HUES6 (cell line): ENCODE data around the gene TMEM273.

Experiments used
- H3K27ac ChIP-seq: 2 replicates; pipeline ENCODE4 v1.7.0; 2013; ENCODE audit warnings: low read depth, mild to moderate bottlenecking, low read length, inconsistent platforms
- H3K27me3 ChIP-seq: 2 replicates; pipeline ENCODE4 v1.6.1; 2013; ENCODE audit warnings: low read length; ENCODE audit not compliant: control insufficient read depth, insufficient read depth
- H3K36me3 ChIP-seq: 2 replicates; pipeline ENCODE4 v1.6.1; 2013; ENCODE audit warnings: low read length; ENCODE audit not compliant: control insufficient read depth, insufficient read depth
- H3K4me1 ChIP-seq: 2 replicates; pipeline ENCODE4 v1.6.1; 2013; ENCODE audit warnings: low read length; ENCODE audit not compliant: control insufficient read depth, insufficient read depth
- H3K4me3 ChIP-seq: 2 replicates; pipeline ENCODE4 v1.5.1; 2013; ENCODE audit warnings: low read depth, low read length
- H3K9ac ChIP-seq: one replicate; pipeline ENCODE4 v1.6.1; 2013; ENCODE audit warnings: mild to moderate bottlenecking, low read length
- H3K9me3 ChIP-seq: 2 replicates; pipeline ENCODE4 v1.6.1; 2013; ENCODE audit warnings: low read depth, low read length; ENCODE audit not compliant: control insufficient read depth, insufficient read depth

TMEM273 gene

DNA sequence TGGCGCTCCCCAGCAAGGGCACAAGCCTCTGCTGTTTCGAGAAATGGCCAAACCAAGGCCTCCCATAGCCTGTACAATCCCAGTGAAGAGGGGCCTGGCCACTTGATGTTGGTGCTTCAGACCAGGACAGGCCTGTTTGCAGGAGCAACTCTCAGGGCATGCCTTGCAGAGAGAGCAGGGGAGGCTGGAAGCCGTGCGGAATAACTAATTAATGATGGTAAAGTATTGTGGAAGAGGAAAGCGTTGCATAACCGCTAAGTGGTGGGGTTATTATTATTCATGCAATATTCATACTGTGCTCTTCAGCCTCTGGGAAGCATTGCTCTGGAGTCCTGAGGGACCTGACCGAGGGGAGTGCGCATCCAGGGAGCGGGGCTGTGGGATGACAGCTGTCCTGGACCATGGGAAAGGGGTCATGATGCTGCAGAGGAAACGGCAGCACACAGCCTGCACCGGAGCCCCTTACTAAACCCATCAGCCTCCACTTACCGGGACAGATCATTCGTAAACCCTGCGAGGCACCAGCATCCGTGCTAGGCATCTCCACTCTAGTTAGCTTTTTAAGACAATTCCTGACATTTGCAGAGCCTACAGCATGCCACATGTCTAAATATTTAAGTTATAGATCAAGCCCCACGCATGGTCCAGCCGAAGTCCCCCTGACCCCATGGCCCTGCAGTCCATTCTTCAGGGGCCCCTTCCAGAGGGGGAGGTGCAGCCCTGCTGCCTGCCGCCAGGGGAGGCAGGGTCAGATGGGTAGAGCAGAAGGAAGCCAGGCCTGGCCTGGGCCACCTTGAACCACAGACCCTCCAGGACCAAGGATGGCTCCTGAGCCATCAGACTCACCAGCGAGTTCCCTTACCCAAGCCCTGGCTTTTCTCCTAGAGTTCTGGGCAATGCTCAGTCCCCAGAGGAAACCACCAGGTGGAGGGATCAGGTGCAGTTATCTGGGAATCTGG lies 11.6 kb downstream of the TMEM273 start:
- Histone ChIP-seq H3K36me3 (no peaks in the 10 kb centered on the region), H3K4me1 (0 out of 2 replicates have a peak, but pooled peaks cover 4% of the 10 kb centered on the region), H3K9me3 (no peaks in the 10 kb centered on the region), H3K27ac (no peak overlapping the region), H3K27me3 (no peaks in the 10 kb centered on the region), H3K4me3 (no peak overlapping the region), H3K9ac (no peak overlapping the region)

DNA sequence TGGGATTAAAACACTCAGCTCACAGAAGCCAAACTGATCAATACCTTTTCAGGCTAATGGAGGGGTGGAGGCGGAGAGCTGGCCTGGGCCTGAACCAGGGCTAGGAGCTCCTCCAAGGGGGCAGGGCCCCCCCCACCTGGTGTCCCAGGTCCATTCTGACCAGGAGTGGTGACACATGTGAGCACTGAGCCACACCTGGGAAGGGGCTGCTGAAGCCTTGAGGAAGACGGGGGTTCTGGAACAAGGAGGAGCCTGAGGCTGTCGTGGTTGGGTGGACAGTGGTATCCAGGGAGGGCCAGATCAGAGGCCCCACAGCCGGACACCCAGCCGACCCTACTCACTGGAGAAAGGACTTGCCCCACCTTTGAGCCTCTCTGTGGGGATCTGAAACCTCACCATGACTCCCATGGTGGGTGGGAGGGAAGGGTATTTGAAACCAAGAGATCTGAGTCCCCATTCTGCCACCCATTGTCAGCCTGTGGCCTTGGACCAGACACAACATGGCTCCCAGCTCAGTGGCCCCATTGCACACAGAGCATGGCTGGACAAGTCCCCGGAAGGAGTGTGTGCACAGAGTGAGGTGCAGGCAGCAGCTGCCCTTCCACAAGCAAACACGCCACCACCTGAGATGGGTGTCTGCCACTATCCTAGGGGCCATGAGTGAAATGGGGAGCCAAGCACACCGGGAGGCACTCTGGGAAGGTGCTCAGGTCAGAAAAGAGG lies 12.4 kb downstream of the TMEM273 start:
- H3K4me3 ChIP-seq, result no peak overlapping the region
- H3K9me3 ChIP-seq, result no peaks in the 10 kb centered on the region
- H3K9ac ChIP-seq, result no peak overlapping the region
- H3K27me3 ChIP-seq, result no peaks in the 10 kb centered on the region
- H3K4me1 ChIP-seq, result 0 out of 2 replicates have a peak, but pooled peaks cover 4% of the 10 kb centered on the region
- no peaks in the 10 kb centered on the region for H3K36me3 ChIP-seq
- no peak overlapping the region for H3K27ac ChIP-seq

DNA sequence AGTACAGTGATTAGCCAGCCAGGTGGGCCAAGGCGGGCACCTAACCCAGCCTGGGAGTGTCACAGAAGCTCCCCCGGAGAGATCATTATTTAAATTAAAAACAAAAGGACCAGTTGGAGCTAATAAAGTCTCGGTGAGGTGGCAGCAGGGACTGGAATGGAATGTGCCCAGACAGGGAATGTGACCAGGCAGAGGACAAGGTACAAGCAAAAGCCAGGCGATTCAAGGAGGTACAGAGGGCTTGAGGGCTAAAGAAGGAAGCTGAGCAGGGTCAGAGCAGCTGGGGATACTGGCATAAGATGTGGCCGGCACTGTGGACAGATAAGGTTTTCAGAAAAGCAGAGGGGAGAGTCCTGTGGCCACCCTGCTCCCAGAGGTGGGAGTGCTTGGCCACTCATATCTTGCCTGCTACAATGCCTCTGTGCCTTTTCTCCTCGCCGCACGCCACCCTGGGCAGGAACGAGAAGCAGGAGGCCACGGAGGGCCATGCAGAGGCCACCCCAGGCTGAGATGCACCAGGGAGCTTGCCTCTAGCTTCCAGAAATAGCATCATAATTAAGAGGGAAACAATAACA lies 13.2 kb downstream of the TMEM273 start:
- Histone ChIP-seq H3K9me3 (no peaks in the 10 kb centered on the region), H3K4me3 (no peak overlapping the region), H3K4me1 (0 out of 2 replicates have a peak, but pooled peaks cover 4% of the 10 kb centered on the region), H3K9ac (no peak overlapping the region), H3K27me3 (no peaks in the 10 kb centered on the region), H3K36me3 (no peaks in the 10 kb centered on the region), H3K27ac (no peak overlapping the region)

DNA sequence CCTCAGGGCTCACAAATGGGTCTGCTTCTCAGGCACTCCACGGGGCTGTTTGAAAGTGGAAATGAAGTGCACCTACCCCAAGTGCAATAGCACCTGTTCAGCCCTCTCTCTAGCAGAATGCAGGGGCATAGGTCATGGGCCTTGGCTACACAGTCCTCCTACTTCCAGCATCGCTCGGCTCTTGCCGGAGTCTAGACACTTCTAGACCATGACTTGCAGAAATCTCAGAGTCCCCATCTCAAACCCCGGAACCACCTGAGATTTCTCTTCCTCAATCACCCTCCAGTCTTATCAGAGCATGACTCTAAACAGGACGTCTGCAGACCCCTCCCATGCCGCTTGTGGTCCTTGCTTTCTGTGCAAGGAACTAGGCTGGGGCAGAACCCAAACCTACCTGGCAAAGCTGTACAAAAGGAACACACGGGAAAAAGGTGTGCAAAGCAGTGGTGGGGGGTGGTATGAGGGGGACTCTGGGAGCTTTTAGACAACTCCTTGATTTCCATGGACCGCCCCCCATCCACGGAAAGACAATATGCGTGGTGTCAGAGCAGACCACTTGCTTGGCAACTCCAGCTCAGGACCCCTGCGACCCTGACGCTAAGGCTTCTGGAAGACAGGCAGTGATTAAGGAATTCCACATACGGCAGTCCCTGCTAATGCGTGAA lies 13.8 kb downstream of the TMEM273 start:
- Histone ChIP-seq H3K9me3 (no peaks in the 10 kb centered on the region), H3K36me3 (no peaks in the 10 kb centered on the region), H3K27ac (no peak overlapping the region), H3K4me1 (0 out of 2 replicates have a peak, but pooled peaks cover 4% of the 10 kb centered on the region), H3K27me3 (no peaks in the 10 kb centered on the region), H3K4me3 (no peak overlapping the region), H3K9ac (no peak overlapping the region)

DNA sequence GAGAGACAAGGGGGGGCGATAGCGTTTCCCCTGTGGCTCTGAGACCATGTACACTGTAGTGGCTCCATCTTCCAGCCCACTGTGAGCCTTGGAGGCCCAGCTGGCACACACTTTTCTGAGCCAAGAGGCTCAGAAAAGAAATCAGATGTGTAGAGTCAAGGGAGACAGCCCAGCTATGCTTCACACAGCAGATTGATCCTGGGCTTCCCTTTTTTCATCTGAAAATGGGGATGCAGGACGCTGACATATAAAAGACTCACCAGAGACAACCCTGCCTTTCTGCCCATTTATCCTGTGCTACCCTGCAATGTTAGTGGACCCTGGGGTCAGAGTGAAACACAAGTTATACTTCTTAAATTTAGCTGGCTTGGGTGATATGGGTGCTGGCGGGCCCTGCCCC lies 14.3 kb downstream of the TMEM273 start:
- Histone ChIP-seq H3K27me3 (no peaks in the 10 kb centered on the region), H3K27ac (no peak overlapping the region), H3K9me3 (no peaks in the 10 kb centered on the region)

DNA sequence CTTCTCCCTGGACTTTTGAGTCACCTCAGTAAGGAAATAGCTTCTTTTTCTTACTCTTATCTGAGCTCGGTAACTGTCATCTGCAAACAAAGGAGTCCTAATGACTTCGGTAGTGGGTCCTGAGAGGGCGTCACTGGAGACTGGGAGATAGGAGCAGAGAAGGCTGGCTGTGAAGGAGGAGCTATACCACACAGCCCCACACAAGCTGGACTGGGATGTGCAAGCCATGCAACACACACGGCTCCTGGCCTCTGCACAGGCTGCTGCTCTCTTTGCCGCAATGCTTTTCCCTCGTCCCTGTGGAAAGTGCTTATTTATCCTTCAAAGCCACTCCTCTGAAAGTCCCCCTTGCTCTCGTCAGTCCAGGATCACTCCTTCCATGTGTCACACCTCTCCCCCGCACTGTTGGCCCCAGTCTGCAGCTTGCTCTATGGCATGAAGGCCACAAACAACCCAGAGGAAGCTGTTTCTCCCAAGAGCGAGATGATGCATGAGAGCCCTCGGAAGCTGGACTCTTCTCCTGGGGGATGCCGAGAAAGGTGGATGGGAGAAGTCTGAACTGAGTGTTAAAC lies 14.9 kb downstream of the TMEM273 start:
- H3K36me3 ChIP-seq, result no peaks in the 10 kb centered on the region
- no peaks in the 10 kb centered on the region for H3K27me3 ChIP-seq
- no peak overlapping the region for H3K4me3 ChIP-seq
- no peak overlapping the region for H3K9ac ChIP-seq
- H3K4me1 ChIP-seq, result 0 out of 2 replicates have a peak, but pooled peaks cover 4% of the 10 kb centered on the region
- H3K9me3 ChIP-seq, result no peaks in the 10 kb centered on the region
- no peak overlapping the region for H3K27ac ChIP-seq

More for the DNA sequence above, 14.3 kb downstream of the TMEM273 start:
- H3K36me3 ChIP-seq, result no peaks in the 10 kb centered on the region
- no peak overlapping the region for H3K4me3 ChIP-seq
- no peak overlapping the region for H3K9ac ChIP-seq
- H3K4me1 ChIP-seq, result 0 out of 2 replicates have a peak, but pooled peaks cover 4% of the 10 kb centered on the region

DNA sequence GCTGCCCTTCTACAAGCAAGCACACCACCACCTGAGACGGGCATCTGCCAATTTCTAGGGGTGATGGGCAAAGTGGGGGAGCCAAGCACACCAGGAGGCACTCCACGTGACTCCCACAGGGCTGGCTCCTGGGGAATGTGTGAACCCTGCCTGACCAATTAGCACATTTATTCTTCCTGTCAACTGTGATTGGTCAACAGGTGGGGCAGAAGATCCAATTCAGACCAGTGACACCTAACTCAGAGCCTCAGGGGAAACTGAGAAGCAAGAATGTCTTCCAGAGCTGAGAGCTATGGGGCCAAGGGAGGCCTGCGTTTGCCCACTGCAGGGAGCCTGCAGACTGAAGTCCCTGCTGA lies 15.4 kb downstream of the TMEM273 start:
- Histone ChIP-seq H3K9me3 (no peaks in the 10 kb centered on the region), H3K27me3 (no peaks in the 10 kb centered on the region), H3K4me1 (0 out of 2 replicates have a peak, but pooled peaks cover 4% of the 10 kb centered on the region), H3K9ac (no peak overlapping the region), H3K36me3 (no peaks in the 10 kb centered on the region), H3K4me3 (no peak overlapping the region), H3K27ac (no peak overlapping the region)

DNA sequence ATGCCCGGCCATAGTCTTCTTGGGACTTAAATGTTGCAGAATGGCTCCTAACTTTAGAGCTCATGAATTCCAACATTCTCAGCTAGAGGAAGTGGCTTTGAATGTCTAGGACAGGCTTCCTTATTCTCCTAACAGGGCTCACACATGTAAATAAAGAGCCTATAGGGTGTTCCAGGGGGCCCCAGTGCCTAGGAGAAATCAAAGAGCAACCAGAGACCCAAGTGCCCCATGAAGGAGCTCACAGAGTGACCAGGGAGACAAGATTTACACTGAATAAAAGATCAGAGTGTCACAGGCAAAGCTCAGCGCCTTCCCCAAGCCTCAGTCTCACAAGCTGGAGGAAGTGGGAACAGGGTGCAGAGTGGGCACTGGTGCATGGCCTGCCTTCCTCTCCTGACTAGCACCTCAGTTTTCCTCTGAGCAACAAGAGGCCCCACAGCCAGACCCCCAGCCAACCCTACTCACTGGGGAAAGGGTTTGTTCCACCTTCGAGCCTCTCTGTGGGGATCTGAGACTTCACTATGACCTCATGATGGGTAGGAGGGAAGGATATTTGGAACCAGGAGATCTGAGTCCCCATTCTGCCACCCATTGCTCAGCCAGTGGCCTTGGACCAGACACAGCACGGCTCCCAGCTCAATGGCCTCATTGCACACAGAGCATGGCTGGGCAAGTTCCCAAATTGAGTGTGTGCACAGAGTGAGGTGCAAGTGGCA lies 16.0 kb downstream of the TMEM273 start:
- H3K9me3 ChIP-seq, result no peaks in the 10 kb centered on the region
- H3K4me1 ChIP-seq, result 0 out of 2 replicates have a peak, but pooled peaks cover 4% of the 10 kb centered on the region
- no peak overlapping the region for H3K9ac ChIP-seq
- no peak overlapping the region for H3K4me3 ChIP-seq
- no peaks in the 10 kb centered on the region for H3K27me3 ChIP-seq
- no peak overlapping the region for H3K27ac ChIP-seq
- H3K36me3 ChIP-seq, result no peaks in the 10 kb centered on the region

DNA sequence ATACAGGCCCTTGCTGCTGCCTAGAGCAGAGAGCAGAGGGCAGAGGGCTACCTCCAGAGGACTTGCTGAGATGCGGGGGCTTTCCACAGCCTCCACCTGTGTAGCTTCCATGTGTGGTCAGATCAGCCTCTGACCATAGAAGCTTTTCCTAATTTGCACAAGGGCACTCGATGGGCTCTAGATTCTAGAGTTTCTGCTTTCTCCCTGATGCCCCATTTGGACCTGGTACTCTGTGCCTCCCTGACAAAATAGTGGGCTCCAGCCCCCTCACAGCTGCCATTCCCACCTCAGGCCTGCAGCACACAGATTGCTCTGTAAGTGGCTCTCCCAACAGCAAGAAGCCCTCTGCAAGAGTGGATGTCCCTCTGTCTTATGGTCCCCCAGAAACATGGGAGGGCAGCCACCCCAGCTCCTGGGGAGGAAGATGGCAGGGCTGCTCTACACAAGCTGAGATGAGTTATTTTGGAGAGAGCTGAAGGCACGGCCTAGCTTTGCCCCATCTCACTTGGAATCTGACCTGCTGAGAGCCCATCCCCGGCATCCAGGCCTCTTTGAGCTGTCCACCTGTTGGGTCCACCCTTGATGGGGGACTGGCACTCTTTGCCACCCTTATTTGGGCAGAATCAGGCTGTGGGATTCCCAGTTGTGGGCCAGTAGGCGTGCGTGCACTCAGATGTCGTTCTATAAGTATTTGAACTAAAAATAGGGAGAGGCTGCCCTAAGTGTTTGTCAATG lies 16.7 kb downstream of the TMEM273 start:
- H3K4me1 ChIP-seq, result 0 out of 2 replicates have a peak, but pooled peaks cover 4% of the 10 kb centered on the region
- H3K9ac ChIP-seq, result no peak overlapping the region
- H3K36me3 ChIP-seq, result no peaks in the 10 kb centered on the region
- H3K27me3 ChIP-seq, result no peaks in the 10 kb centered on the region
- H3K4me3 ChIP-seq, result no peak overlapping the region
- no peaks in the 10 kb centered on the region for H3K9me3 ChIP-seq
- H3K27ac ChIP-seq, result no peak overlapping the region
